Gastrocnemius medialis (tissue), 4 donors: ENCODE data around the gene TIMM17A. TPM values are rescaled to one million over a fixed set of nuclear protein-coding genes. Genes with fewer than 3 reads are reported as not detected.

Experiments
- ATAC-seq, 2 donors: fragments of 150-250 bp; one replicate each; pipeline ENCODE4 v1.9.1; 2016
- DNase-seq, 2 donors: peaks; one replicate each; pipeline ENCODE4 v3.0.0-alpha.2; 2019
- H3K27ac ChIP-seq, 4 donors: fragments of 200-600 bp; sonication (generic); 1 replicate in 1 of 4; 2 replicates in 3 of 4; pipeline ENCODE4 v1.5.1; 2016 to 2018; ENCODE audit warnings: mild to moderate bottlenecking in 2 of 4, moderate library complexity in 1 of 4
- H3K27me3 ChIP-seq, 3 donors: fragments of 200-600 bp; sonication (generic) in 2 of 3; 1 replicate in 1 of 3; 2 replicates in 2 of 3; pipeline versions ENCODE4 v1.5.1 to v1.6.0; 2016 to 2019; ENCODE audit warnings: mild to moderate bottlenecking in 1 of 3, moderate library complexity in 1 of 3
- H3K36me3 ChIP-seq, 2 donors: fragments of 200-600 bp; sonication (generic) in 1 of 2; one replicate each; pipeline ENCODE4 v1.5.1; 2017 to 2018
- H3K4me1 ChIP-seq, 2 donors: fragments of 200-600 bp; sonication (generic) in 1 of 2; one replicate each; pipeline ENCODE4 v1.5.1; 2016 to 2017; ENCODE audit warnings: mild to moderate bottlenecking in 2 of 2
- H3K4me3 ChIP-seq, 4 donors: fragments of 200-600 bp; sonication (generic) in 3 of 4; 1 replicate in 1 of 4; 2 replicates in 3 of 4; pipeline ENCODE4 v1.5.1; 2016 to 2019; ENCODE audit warnings: mild to moderate bottlenecking in 2 of 4
- H3K9me3 ChIP-seq, 3 donors: fragments of 200-600 bp; sonication (generic) in 2 of 3; 1 replicate in 1 of 3; 2 replicates in 2 of 3; pipeline ENCODE4 v1.5.1; 2016 to 2019
- POLR2A ChIP-seq, 2 donors: fragments of 450-650 bp; IDR thresholded peaks; one replicate each; pipeline ENCODE4 v1.6.1; 2017; ENCODE audit warnings: antibody characterized with exemption in 2 of 2, mild to moderate bottlenecking in 2 of 2, moderate library complexity in 2 of 2
- in situ Hi-C, 4 donors: fragments of 200-750 bp; cut with MboI; loops; one replicate each; pipeline versions ENCODE4 v1.15.0 to v1.8.0; 2017; ENCODE audit warnings: low sequenced_read_pairs in 4 of 4
- intact Hi-C: fragments of 100-400 bp; cut with DNase I; formaldehyde crosslinking; loops from one replicate; pipeline ENCODE4 v1.15.1; 2023; ENCODE audit warnings: low total_unique reads
- total RNA-seq, 4 donors: library from RNA; depleted of rRNA; stranded (reverse); fragments of >200 nt; gene quantifications; one replicate each; pipeline versions ENCODE4 v1.1.0 to v1.2.3, GENCODE V29; 2016
- TF ChIP-seq, protein P1 (sequence below), 5 experiments: fragments of 450-650 bp in 3 of 5; fragments of 200-600 bp in 2 of 5; sonication (generic) in 2 of 5; IDR thresholded peaks in 4 of 5; conservative IDR thresholded peaks in 1 of 5; 1 replicate in 4 of 5; 2 replicates in 1 of 5; pipeline ENCODE4 v1.5.1; 2016 to 2019; ENCODE audit warnings: antibody characterized with exemption in 5 of 5, mild to moderate bottlenecking in 3 of 5, moderate library complexity in 3 of 5

Gene TIMM17A
- total RNA-seq, 4 donors from 2014 or later, result 33.6 to 67.6 (median 43.3) TPM

DNA sequence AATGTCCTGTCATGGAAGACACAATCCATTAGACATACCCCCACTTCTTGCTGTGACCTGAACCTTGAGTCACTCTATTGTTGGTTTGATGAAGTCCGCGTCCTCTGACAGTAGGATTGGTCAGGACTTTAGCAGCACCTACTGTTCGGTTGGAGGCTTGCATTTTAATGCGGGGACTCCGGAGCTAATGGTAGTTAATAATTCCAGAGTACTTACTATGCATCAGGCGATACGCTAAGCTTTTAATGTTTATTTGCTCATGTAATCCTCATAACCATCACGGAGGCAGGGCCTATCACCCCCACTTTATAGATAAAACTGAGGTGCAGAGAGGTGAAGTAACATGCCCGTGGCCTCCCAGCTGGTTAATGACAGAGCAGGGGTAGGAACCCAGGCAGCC lies 47.2 kb downstream of the TIMM17A start:
- in situ Hi-C loops (no loop called here), intact Hi-C loops (no loop called here)
- H3K36me3 ChIP-seq, result peaks cover 0 to 63% of the 10 kb centered on the region in 2 donors
- no peak overlapping the region for H3K4me3 ChIP-seq
- TF ChIP-seq, protein P1, sequence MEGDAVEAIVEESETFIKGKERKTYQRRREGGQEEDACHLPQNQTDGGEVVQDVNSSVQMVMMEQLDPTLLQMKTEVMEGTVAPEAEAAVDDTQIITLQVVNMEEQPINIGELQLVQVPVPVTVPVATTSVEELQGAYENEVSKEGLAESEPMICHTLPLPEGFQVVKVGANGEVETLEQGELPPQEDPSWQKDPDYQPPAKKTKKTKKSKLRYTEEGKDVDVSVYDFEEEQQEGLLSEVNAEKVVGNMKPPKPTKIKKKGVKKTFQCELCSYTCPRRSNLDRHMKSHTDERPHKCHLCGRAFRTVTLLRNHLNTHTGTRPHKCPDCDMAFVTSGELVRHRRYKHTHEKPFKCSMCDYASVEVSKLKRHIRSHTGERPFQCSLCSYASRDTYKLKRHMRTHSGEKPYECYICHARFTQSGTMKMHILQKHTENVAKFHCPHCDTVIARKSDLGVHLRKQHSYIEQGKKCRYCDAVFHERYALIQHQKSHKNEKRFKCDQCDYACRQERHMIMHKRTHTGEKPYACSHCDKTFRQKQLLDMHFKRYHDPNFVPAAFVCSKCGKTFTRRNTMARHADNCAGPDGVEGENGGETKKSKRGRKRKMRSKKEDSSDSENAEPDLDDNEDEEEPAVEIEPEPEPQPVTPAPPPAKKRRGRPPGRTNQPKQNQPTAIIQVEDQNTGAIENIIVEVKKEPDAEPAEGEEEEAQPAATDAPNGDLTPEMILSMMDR (IDR thresholded peaks at IDR 0.05 in 4 of 5, conservative IDR thresholded peaks at IDR 0.05 in 1 of 5), result no peak
- no peaks in the 10 kb centered on the region for H3K9me3 ChIP-seq
- ATAC-seq, result no peak
- H3K27ac ChIP-seq, result no peak overlapping the region
- no peaks in the 10 kb centered on the region for H3K27me3 ChIP-seq
- H3K4me1 ChIP-seq, result no peaks in the 10 kb centered on the region
- no peak for DNase-seq

DNA sequence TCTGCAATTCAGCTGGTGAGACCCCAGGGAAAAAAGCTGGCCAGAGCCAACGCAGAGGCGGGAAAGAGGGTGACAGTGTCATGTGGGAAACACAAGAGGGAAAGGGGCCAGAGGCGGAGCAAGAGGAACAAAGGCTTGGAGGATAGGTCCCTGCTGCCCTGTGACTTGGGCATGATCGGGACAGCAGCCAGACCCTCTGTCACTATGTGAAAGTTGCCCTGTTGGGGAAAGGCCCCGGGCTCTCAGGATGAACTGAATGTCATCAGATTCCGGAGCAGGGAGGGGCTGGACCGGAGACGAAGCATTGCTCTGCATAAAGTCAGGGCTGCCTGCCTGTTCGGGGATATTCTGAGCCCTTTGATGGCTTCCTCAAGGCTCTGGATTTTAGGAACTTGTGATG lies 49.4 kb downstream of the TIMM17A start:
- intact Hi-C loops, result no loop called here
- Histone ChIP-seq H3K27ac (no peak overlapping the region), H3K27me3 (no peaks in the 10 kb centered on the region), H3K4me1 (no peaks in the 10 kb centered on the region), H3K4me3 (no peak overlapping the region), H3K36me3 (peaks cover 0 to 59% of the 10 kb centered on the region in 2 donors), H3K9me3 (no peaks in the 10 kb centered on the region)
- DNase-seq, result no peak
- TF ChIP-seq, protein P1 (IDR thresholded peaks at IDR 0.05 in 4 of 5, conservative IDR thresholded peaks at IDR 0.05 in 1 of 5), result no peak
- TF ChIP-seq POLR2A (IDR thresholded peaks at IDR 0.05), result no peak
- no peak for ATAC-seq
- in situ Hi-C loops, result loop anchor here in 1 of 4 donors (5.0 kb wide), 1 partner anchor 113 kb away; no protein-coding TSS in a partner anchor

DNA sequence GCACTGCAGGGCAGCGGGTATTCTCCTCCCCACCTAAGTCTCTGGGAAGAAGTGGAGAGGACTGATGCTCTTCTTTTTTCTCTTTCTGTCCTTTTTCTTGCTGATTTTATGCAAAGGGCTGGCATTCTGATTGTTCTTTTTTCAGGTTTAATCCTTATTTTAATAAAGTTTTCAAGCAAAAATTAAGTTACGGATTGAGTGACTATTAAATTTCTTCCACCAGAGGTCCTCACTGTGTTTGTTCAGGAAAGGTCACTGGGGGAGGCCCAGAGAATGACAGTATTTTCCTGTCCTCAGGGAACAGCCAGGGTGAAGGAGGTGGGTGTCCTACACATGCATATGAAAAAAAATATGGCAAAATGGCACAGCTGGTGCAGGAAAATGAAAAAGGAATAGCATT lies 50.7 kb downstream of the TIMM17A start:
- DNase-seq (no peak), ATAC-seq (no peak)
- Histone ChIP-seq H3K27me3 (no peaks in the 10 kb centered on the region), H3K4me3 (no peak overlapping the region), H3K9me3 (no peaks in the 10 kb centered on the region), H3K4me1 (no peaks in the 10 kb centered on the region), H3K36me3 (peaks cover 0 to 46% of the 10 kb centered on the region in 2 donors), H3K27ac (no peak overlapping the region)
- no peak for TF ChIP-seq POLR2A (IDR thresholded peaks at IDR 0.05)
- TF ChIP-seq, protein P1 (IDR thresholded peaks at IDR 0.05 in 4 of 5, conservative IDR thresholded peaks at IDR 0.05 in 1 of 5), result peak in 1 of 5 experiments; percentile 13
- intact Hi-C loops, result no loop called here
- in situ Hi-C loops, result loop anchor here in 1 of 4 donors (5.0 kb wide), 1 partner anchor 111 kb away; no protein-coding TSS in a partner anchor

DNA sequence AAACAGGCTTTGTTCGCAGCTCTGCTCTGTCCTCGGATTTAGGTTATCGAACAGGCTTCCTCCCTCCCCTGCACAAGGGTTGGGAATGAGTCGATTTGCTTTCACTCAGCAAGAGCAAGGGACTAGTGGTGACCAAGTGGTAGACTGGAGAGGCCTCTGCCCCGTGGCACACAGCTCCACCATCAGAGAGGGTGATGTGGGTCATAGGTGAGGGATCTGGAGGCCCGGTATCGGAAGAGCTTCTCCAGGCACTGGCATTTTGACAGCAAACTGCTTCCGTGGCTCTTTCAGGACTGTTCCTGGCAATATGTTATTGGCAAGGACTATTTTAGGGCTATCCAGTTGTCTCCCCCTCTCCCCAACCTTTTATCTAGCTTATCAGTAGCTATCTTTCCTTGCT lies 52.0 kb downstream of the TIMM17A start:
- H3K4me3 ChIP-seq, result no peak overlapping the region
- in situ Hi-C loops, result loop anchor here in 1 of 4 donors (5.0 kb wide), 1 partner anchor 110 kb away; no protein-coding TSS in a partner anchor

More for the DNA sequence above, 52.0 kb downstream of the TIMM17A start:
- Histone ChIP-seq H3K36me3 (peaks cover 0 to 37% of the 10 kb centered on the region in 2 donors), H3K27ac (no peak overlapping the region), H3K9me3 (no peaks in the 10 kb centered on the region), H3K27me3 (no peaks in the 10 kb centered on the region), H3K4me1 (no peaks in the 10 kb centered on the region)
- TF ChIP-seq, protein P1 (IDR thresholded peaks at IDR 0.05 in 4 of 5, conservative IDR thresholded peaks at IDR 0.05 in 1 of 5), result no peak
- TF ChIP-seq POLR2A (IDR thresholded peaks at IDR 0.05), result no peak
- intact Hi-C loops, result no loop called here
- ATAC-seq, result no peak
- DNase-seq, result no peak
